GM21786 (cell line): ENCODE data around the gene FBRSL1.

Experiments used
- ATAC-seq: cut with Tn5 transposase; IDR thresholded peaks from one replicate; pipeline ENCODE4 v1.9.1; 2021; ENCODE audit not compliant: unreplicated experiment

FBRSL1 gene

GRCh38 chr12:132537836-132538662, 48.1 kb downstream of the FBRSL1 start:
- no peak for ATAC-seq

GRCh38 chr12:132538663-132538990, 48.7 kb downstream of the FBRSL1 start:
- no peak for ATAC-seq

DNA sequence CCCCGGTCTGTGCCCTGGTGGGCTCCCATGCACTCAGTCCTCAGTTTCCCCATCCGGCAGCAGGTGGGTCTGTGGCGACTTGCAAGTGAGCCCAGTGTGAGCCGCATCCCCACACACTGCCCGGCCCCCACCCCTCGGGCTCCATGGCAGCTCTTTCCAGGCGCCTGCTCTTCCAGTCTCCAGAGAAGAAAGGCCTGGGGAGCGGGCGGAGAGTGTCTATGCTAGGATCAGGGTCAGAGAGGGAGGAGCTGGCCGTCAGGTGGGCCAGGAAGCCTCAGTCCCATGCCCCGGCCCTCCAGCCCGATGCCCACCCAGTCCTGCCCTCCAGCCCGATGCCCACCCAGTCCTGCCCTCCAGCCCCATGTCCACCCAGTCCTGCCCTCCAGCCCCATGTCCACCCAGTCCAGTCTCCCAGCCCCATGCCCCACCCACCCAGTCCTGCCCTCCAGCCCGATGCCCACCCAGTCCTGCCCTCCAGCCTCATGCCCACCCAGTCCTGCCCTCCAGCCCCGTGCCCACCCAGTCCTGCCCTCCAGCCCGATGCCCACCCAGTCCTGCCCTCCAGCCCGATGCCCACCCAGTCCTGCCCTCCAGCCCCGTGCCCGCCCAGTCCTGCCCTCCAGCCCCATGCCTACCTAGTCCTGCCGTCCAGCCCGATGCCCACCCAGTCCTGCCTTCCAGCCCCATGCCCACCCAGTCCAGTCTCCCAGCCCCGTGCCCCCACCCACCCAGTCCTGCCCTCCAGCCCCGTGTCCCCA, 49.2 kb downstream of the FBRSL1 start:
- no peak for ATAC-seq

DNA sequence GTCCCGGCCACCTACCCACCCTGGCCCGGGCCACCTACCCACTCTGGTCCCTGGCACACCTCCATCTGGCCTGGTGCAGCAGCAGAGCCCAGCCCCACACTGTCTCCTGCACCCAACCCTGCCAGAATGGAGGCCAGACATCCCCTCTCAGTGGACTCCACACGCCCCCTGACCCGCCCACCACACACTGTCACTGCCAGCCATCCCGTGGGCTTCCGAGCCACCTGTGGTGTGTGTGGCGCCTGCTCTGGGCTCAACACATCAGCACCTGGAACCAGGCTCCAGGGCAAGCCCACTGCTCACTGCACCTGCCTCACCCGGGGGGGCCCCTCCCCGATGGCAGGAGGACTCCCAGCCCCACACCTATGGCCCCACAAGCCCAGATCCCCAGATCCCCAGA, 50.5 kb downstream of the FBRSL1 start:
- no peak for ATAC-seq

GRCh38 chr12:132541200-132541599, 51.2 kb downstream of the FBRSL1 start:
- no peak for ATAC-seq

DNA sequence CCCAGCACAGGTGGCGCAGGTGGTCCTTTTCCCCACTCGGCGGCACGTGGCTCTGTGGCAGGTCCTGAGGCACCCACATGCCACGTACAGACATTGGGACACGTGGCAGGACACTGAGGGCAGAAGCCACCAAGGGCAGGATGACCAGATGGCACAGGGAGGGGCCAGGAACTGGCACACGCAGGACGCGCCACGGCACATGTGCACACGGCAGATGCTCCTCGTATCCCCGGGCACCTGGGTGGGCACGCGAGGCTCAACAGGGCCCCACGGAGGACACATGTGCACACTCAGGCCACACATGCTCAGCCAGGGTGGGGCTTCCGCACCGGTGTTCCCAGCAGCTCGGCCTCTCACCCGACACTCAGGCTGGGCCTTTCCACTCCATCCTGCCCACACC, 52.0 kb downstream of the FBRSL1 start:
- ATAC-seq: no peak

DNA sequence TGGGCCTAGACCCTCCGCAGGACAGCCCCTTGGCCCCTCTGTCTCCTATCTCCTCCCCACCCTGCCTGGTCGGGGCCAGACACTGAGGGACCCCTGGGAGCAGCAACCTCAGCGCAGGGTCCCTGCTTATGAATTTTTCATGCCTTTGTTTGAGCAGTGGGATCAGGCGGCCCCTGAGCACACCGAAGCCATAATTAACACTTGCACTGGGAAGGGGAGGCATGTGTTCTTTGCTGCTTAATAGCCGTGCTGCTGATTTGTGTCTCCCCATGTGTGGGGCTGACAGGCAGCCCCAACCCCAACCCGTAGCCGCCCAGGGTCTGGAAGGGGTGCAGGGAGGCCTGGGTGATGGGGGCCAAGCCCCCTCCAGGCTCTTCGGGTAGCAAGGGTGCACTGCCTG, 52.7 kb downstream of the FBRSL1 start:
- no peak for ATAC-seq

- ATAC-seq: no peak
Measured at GRCh38 chr12:132543298-132544079, 53.5 kb downstream of the FBRSL1 start.

GRCh38 chr12:132544080-132544397, 54.1 kb downstream of the FBRSL1 start:
- ATAC-seq: no peak

DNA sequence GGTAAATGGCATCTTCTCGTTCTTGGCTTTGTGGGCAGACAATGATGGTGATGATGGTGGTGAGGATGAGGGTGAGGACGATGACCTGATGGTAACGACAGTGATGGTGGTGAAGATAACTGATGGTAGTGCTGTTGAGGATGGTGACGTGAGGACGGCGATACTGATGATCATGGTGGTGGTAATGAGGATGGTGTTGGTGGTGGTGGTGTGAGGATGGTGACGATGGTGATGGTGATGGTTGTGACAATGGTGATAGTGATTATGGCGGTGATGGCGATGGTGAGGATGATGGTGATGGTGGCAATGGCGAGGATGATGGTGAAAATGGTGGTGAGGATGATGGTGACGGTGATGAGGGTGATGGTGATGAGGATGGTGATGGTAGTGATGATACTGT, 54.5 kb downstream of the FBRSL1 start:
- no peak for ATAC-seq

- no peak for ATAC-seq
Measured at GRCh38 chr12:132545164-132545953, 55.4 kb downstream of the FBRSL1 start.

- no peak for ATAC-seq
Measured at GRCh38 chr12:132545955-132546354, 56.0 kb downstream of the FBRSL1 start.

DNA sequence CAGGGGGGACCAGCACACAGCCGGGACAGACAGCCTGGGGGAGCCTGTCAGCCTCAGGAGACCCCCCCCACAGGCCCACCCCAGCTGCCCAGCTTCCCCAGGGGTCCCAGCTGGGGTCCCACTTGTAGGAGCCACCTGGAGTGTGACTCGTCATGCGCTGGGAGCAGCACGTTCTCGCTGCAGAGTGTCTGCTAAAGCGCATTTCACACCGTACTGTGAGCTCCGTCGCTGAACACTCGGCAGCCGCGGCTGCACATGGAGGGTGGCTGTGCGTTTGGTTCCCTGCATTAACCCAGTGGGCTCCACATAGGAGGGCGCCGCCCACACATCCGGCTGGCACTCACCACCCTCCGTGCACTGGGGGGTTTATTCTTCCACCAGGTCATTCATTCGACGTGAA, 56.7 kb downstream of the FBRSL1 start:
- ATAC-seq: no peak

- no peak for ATAC-seq
Measured at GRCh38 chr12:132547205-132547740, 57.3 kb downstream of the FBRSL1 start.

GRCh38 chr12:132548430-132549058, 58.6 kb downstream of the FBRSL1 start:
- ATAC-seq: no peak

- no peak for ATAC-seq
Measured at GRCh38 chr12:132549059-132549458, 59.1 kb downstream of the FBRSL1 start.

DNA sequence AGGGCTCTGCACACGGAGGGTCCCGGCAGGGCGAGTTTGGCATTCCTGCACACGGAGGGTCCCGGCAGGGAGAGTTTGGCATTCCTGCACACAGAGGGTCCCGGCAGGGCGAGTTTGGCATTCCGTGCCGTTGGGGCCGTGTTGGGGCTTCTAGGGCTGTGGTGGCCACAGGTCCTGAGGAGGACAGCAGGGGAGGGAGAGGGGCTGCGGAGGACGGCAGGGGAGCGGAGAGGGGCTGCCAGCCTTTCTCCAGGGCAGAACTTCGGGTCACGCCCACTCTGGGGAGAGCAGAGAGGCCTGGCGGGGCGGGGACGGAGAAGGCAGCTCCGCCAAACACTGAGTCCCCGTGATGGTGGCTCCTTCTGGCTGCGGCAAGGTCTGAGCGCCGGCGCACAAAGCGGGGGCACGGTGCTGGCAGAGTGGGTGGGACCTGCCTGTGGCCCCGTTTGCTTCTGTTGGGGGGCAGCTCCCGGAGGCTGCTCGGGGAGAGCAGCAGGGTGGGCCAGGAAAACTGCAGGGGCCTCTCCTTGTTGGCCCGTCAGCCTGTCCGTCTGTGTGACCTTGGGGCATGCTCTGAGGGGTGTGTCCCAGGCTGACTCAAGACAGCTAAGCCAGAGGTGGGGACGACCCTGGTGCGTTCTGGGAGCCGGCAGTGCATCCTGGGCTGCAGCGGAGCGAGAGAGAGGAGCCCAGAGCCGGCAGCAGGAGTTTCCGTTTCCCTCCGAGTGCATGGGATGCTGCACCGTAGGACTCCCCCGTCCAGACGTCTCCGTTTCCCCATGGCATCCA, 60.3 kb downstream of the FBRSL1 start:
- ATAC-seq: no peak

GRCh38 chr12:132550830-132551640, 61.1 kb downstream of the FBRSL1 start:
- ATAC-seq: no peak

- ATAC-seq: no peak
Measured at GRCh38 chr12:132551641-132552031, 61.7 kb downstream of the FBRSL1 start.
